Gastrocnemius medialis (tissue), 4 donors: ENCODE results near the gene PICALM. TPM values are rescaled to one million over a fixed set of nuclear protein-coding genes. Genes with fewer than 3 reads are reported as not detected.
A peak's percentile ranks its signal among the peaks of the same experiment; 100 is the strongest.

Source experiments
- ATAC-seq, 2 donors: fragments of 150-250 bp; one replicate each; pipeline ENCODE4 v1.9.1; 2016
- DNase-seq, 2 donors: peaks; one replicate each; pipeline ENCODE4 v3.0.0-alpha.2; 2019
- H3K27ac ChIP-seq, 4 donors: fragments of 200-600 bp; sonication (generic); 1 replicate in 1 of 4; 2 replicates in 3 of 4; pipeline ENCODE4 v1.5.1; 2016 to 2018; ENCODE audit warnings: mild to moderate bottlenecking in 2 of 4, moderate library complexity in 1 of 4
- H3K27me3 ChIP-seq, 3 donors: fragments of 200-600 bp; sonication (generic) in 2 of 3; 1 replicate in 1 of 3; 2 replicates in 2 of 3; pipeline versions ENCODE4 v1.5.1 to v1.6.0; 2016 to 2019; ENCODE audit warnings: mild to moderate bottlenecking in 1 of 3, moderate library complexity in 1 of 3
- H3K36me3 ChIP-seq, 2 donors: fragments of 200-600 bp; sonication (generic) in 1 of 2; one replicate each; pipeline ENCODE4 v1.5.1; 2017 to 2018
- H3K4me1 ChIP-seq, 2 donors: fragments of 200-600 bp; sonication (generic) in 1 of 2; one replicate each; pipeline ENCODE4 v1.5.1; 2016 to 2017; ENCODE audit warnings: mild to moderate bottlenecking in 2 of 2
- H3K4me3 ChIP-seq, 4 donors: fragments of 200-600 bp; sonication (generic) in 3 of 4; 1 replicate in 1 of 4; 2 replicates in 3 of 4; pipeline ENCODE4 v1.5.1; 2016 to 2019; ENCODE audit warnings: mild to moderate bottlenecking in 2 of 4
- H3K9me3 ChIP-seq, 3 donors: fragments of 200-600 bp; sonication (generic) in 2 of 3; 1 replicate in 1 of 3; 2 replicates in 2 of 3; pipeline ENCODE4 v1.5.1; 2016 to 2019
- CTCF ChIP-seq, 5 experiments: fragments of 450-650 bp in 3 of 5; fragments of 200-600 bp in 2 of 5; sonication (generic) in 2 of 5; IDR thresholded peaks in 4 of 5; conservative IDR thresholded peaks in 1 of 5; 1 replicate in 4 of 5; 2 replicates in 1 of 5; pipeline ENCODE4 v1.5.1; 2016 to 2019; ENCODE audit warnings: antibody characterized with exemption in 5 of 5, mild to moderate bottlenecking in 3 of 5, moderate library complexity in 3 of 5
- POLR2A ChIP-seq, 2 donors: fragments of 450-650 bp; IDR thresholded peaks; one replicate each; pipeline ENCODE4 v1.6.1; 2017; ENCODE audit warnings: antibody characterized with exemption in 2 of 2, mild to moderate bottlenecking in 2 of 2, moderate library complexity in 2 of 2
- in situ Hi-C, 4 donors: fragments of 200-750 bp; cut with MboI; loops; one replicate each; pipeline versions ENCODE4 v1.15.0 to v1.8.0; 2017; ENCODE audit warnings: low sequenced_read_pairs in 4 of 4
- intact Hi-C: fragments of 100-400 bp; cut with DNase I; formaldehyde crosslinking; loops from one replicate; pipeline ENCODE4 v1.15.1; 2023; ENCODE audit warnings: low total_unique reads
- total RNA-seq, 4 donors: library from RNA; depleted of rRNA; stranded (reverse); fragments of >200 nt; gene quantifications; one replicate each; pipeline versions ENCODE4 v1.1.0 to v1.2.3, GENCODE V29; 2016

The PICALM gene
- total RNA-seq, 4 donors from 2014 or later, result 82.3 to 125 (median 107) TPM

GRCh38 chr11:85945296-85945695 is 123.6 kb downstream of the PICALM start:
- intact Hi-C loops (loop anchor here (10.0 kb wide), 1 partner anchor 350 kb away; no protein-coding TSS in a partner anchor), in situ Hi-C loops (loop anchor here in 1 of 4 donors (10.0 kb wide), 1 partner anchor 270 kb away; no protein-coding TSS in a partner anchor)
- no peak for ATAC-seq

GRCh38 chr11:85941380-85941973 is 127.4 kb downstream of the PICALM start:
- intact Hi-C loops (loop anchor here (1.0 to 10.0 kb wide), 3 partner anchors 252 to 353 kb away; no protein-coding TSS in a partner anchor), in situ Hi-C loops (loop anchor here in 1 of 4 donors (10.0 kb wide), 1 partner anchor 273 kb away; no protein-coding TSS in a partner anchor)
- Histone ChIP-seq H3K4me3 (no peak overlapping the region), H3K4me1 (peaks cover 0 to 9% of the 10 kb centered on the region in 2 donors), H3K36me3 (no peaks in the 10 kb centered on the region), H3K27me3 (no peaks in the 10 kb centered on the region), H3K27ac (no peak overlapping the region), H3K9me3 (no peaks in the 10 kb centered on the region)
- DNase-seq (peak; percentile 32 to 45), ATAC-seq (peak; percentile 70 to 81)
- TF ChIP-seq CTCF (IDR thresholded peaks at IDR 0.05 in 4 of 5, conservative IDR thresholded peaks at IDR 0.05 in 1 of 5) (peak; percentile 63 to 79 (median 73)), POLR2A (IDR thresholded peaks at IDR 0.05) (no peak)

More at GRCh38 chr11:85945296-85945695, 123.6 kb downstream of the PICALM start:
- no peaks in the 10 kb centered on the region for H3K27me3 ChIP-seq
- H3K4me3 ChIP-seq, result no peak overlapping the region
- peaks cover 0 to 23% of the 10 kb centered on the region in 2 donors for H3K4me1 ChIP-seq
- no peak overlapping the region for H3K27ac ChIP-seq
- H3K9me3 ChIP-seq, result no peaks in the 10 kb centered on the region
- TF ChIP-seq CTCF (IDR thresholded peaks at IDR 0.05 in 4 of 5, conservative IDR thresholded peaks at IDR 0.05 in 1 of 5) (no peak), POLR2A (IDR thresholded peaks at IDR 0.05) (no peak)
- DNase-seq, result no peak
- no peaks in the 10 kb centered on the region for H3K36me3 ChIP-seq

GRCh38 chr11:85939099-85940015 is 129.5 kb downstream of the PICALM start:
- in situ Hi-C loops (loop anchor here (5.0 to 10.0 kb wide), 3 partner anchors 275 to 285 kb away; no protein-coding TSS in a partner anchor), intact Hi-C loops (loop anchor here (10.0 kb wide), 1 partner anchor 355 kb away; no protein-coding TSS in a partner anchor)
- TF ChIP-seq CTCF (IDR thresholded peaks at IDR 0.05 in 4 of 5, conservative IDR thresholded peaks at IDR 0.05 in 1 of 5) (no peak), POLR2A (IDR thresholded peaks at IDR 0.05) (no peak)
- no peaks in the 10 kb centered on the region for H3K36me3 ChIP-seq
- H3K4me1 ChIP-seq, result no peaks in the 10 kb centered on the region
- no peaks in the 10 kb centered on the region for H3K9me3 ChIP-seq
- ATAC-seq (no peak), DNase-seq (no peak)
- H3K27ac ChIP-seq, result no peak overlapping the region
- H3K4me3 ChIP-seq, result no peak overlapping the region
- H3K27me3 ChIP-seq, result no peaks in the 10 kb centered on the region

- TF ChIP-seq POLR2A (IDR thresholded peaks at IDR 0.05) (no peak), CTCF (IDR thresholded peaks at IDR 0.05 in 4 of 5, conservative IDR thresholded peaks at IDR 0.05 in 1 of 5) (no peak)
- ATAC-seq (no peak), DNase-seq (no peak)
- no peak overlapping the region for H3K27ac ChIP-seq
- H3K27me3 ChIP-seq, result no peaks in the 10 kb centered on the region
- intact Hi-C loops, result no loop called here
- no peak overlapping the region for H3K4me3 ChIP-seq
- in situ Hi-C loops, result loop anchor here in 3 of 4 donors (5.0 to 10.0 kb wide), 2 partner anchors 279 to 287 kb away; no protein-coding TSS in a partner anchor
- no peaks in the 10 kb centered on the region for H3K4me1 ChIP-seq
- no peaks in the 10 kb centered on the region for H3K36me3 ChIP-seq
- no peaks in the 10 kb centered on the region for H3K9me3 ChIP-seq
Observed at GRCh38 chr11:85937835-85938234, 131.0 kb downstream of the PICALM start.
